Hematopoietic multipotent progenitor cell treated with erythropoietin and hydrocortisone succinate and interleukin-3 and kit ligand, for 4 days (in vitro differentiated cells): ENCODE results near the gene CRELD2.

Experiments used
- DNase-seq: peaks from one replicate; pipeline ENCODE4 v3.0.0-alpha.2; 2015

The CRELD2 gene

DNA sequence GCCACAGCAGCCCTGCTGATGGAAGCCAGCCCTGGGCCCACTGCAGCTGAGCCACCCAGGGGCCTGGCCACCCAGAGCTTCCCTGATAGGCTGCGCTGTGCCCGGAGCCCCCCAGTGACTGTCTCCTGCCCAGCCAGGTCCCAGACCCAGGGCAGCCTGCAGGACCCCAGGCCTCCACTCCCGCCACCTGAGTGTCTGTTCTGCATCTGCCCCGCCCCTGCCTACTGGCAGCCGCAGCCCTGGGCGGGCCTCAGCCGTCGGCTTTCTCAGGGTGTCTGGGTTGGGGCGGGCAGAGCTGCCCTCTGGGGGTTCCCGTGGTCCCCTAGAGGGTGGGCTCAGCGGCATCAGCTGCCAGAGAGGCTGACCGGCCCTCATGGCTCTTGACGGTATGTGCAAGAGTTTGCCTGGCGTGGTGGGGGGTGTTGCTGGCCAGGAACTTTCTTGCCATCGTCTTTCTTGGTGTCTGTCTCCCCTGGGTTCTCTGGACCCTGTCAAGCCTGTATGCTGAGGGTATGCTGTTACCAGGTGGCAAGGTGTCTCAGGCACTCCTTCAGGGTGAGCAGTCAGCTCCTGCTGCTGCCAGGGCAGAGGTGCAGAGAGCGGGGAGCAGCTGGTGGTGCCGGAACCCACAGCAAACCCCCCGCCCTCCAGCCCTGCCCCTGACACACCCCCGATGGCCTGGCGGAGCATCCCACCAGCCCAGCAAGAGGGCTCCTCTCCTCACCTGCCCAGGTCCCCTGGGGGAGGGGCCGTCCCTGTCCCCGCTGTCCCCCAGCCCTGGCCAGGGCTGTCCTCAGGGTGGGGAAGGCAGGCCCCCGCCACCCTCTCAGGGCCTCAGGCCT lies 29.9 kb downstream of the CRELD2 start:
- DNase-seq, result no peak

DNA sequence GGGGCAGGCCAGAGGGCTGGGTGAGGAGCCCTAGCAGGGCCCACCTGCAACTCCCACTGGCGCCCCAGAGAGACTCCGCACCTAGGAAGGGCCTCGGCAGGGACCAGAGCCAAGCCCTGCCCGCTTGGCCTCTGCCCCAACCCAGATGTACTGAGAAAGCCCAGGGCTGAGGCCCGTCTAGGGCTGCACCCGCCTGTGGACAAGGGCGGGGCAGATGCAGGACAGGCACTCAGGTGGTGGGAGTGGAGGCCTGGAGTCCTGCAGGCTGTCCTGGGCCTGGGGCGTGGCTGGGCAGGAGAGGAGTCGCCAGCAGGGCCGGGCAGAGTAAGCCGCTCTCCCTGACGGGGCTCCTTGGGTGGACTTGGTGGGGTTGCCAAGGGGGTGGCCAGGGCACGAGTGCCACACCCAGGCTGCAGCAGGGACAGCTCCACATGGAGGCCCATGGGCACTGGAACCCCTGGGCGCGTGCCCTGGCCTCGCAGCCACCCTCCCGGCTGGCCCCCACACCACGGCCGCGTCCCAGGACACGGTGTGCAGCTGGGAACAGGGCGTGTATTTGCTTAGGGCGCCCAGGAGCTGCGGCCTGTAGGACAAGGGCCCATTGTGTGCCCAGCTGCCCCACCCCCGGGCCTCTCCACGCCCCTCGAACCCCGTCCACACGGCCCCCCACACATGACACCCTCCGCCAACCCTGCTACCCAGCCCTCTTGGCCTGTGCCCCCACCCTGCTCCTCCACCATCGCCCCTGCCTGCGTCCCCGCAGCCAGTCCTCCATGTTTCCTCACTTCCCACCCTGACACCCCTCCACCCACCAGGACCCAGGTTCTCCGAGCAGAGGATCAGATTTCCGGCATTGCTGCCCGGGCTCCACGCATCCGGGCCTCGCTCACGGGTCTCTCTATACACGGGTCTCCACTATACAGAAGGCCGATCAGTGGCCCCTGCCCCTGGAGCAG lies 30.8 kb downstream of the CRELD2 start:
- no peak for DNase-seq

DNA sequence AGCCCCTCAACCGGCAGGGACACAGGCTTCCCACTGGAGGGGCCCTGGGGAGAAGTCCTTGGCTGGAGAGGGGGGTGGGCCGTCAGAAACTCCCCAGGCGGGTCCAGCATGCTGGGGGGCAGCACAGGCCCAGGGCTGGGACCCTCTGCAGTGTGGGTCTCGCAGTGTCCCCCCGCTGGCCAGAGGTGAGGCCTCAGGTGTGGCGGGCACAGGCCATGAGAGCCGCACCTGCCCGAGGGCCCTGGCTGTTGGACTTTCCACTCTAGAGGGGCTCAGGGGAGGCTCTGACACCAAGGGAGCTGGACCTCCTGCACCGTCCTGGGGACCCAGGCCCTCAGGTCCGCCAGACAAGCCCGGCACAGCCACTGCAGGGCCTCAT lies 31.5 kb downstream of the CRELD2 start:
- no peak for DNase-seq

DNA sequence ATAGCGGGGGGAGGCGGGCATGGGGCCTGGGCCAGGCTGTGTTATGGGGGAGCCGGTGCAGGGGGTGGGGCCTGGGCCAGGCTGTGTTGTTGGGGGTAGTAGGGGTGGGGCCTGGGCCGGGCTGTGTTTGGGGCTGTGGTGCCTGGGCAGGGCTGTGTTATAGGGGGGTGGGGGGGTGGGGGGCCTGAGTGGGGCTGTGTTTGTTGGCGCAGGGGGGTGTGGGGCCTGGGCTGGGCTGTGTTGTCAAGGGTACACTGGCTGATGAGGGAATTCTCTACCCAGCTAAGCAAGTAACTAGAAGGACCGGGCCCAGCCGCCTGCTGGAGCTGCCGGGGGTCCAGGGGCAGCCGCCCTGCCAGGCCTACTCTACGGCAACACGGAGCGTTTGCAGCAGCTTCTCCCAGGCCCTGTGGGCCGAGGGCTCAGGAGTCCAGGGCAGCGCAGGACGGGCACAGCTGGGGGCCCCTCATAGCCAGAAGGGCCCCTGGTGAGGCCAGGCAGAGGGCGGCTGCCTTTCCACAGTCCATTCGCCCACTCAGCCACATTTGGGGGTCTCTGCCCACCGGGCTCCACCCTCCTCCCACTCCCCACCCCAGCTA lies 32.1 kb downstream of the CRELD2 start:
- DNase-seq, result no peak

DNA sequence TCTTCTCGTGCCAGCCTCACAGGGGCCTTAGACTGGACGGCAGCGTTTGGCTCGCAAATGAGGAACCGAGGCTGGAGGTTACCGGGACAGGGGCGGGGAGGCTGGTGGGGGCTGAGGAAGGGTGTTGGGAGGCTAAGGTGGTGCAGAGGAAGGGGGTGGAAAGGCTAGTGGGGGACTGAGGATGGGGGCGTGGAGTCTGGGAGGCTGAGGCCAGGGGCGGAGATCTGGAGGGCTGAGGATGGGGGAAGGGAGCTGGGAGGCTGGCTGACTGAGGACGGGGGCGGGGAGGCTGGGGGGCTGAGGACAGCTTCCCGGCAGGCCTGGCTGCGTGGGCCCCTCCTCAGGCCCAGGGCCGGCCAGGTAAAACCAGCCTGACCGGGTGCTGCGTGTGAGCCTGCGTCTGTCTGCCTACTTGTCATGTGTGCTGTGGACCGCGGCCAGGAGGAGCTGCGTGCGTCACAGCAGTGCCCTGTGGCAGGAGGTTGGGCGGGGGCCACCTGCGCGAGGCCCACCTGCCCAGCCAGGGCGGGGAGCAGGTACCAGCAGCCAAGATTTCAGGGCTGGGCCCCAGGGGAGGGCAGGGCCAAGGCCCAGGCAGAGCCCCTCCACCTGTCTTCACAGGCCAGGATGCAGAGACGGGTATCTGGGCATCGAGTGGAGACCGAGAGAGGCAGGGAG lies 32.7 kb downstream of the CRELD2 start:
- DNase-seq, result no peak

DNA sequence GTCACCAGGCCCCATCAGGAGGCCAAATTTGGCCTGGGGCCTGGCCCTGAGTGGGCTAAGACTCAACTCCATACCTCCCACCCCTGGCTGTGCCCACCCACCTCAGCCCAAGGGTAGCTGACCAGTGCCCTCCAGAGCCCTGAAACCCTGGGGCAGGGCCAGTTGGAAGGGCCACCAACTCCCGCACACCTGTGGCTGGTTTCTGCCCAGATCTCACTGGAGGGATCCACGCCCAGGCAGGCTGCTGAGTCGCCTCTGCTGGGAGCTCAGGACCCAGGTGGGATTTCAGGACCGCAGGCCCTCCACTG lies 33.2 kb downstream of the CRELD2 start:
- DNase-seq, result no peak

DNA sequence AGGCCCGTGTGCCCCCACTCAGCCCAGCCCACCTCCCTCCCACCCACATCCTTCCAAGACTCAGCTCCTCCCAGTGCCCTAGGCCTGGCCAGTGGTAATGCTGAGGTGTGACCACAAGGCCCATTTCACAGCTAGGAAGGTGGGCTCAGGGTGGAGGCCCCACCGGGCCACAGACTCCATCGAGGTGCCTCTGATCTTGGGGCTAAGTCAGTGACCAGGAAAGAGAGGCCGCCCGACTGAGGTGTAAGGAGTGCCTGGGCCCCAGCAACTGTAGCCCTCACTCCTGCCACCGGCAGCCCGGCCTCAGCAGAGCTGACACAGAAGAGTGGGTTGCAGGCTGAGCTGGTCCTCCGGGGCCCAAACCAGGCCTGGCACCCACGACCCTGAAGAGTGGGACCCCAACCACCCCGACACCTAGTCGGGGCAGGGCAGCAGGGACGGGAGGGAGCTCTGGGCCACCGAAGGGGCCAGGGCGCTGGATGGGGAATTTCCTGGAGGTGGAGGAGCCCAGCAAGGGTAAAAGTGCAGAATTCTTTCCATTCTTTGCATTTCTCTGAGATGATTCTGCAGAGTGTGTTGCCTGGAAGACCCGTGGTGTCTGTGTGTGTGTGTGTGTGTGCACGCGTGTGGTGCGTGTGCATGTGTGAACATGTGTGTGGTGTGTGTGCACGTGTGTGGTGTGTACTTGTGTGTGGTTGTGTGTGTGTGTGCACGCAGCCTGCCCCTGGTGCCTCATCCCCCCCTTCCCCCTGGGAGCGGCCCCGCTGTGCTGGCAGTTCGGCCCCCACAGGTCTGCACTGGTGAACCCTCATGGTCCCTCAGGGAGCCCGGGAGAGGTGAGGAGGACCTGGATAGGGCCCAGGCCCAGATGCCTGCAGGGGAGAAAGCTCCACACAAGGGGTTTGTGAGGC lies 33.8 kb downstream of the CRELD2 start:
- DNase-seq, result no peak

DNA sequence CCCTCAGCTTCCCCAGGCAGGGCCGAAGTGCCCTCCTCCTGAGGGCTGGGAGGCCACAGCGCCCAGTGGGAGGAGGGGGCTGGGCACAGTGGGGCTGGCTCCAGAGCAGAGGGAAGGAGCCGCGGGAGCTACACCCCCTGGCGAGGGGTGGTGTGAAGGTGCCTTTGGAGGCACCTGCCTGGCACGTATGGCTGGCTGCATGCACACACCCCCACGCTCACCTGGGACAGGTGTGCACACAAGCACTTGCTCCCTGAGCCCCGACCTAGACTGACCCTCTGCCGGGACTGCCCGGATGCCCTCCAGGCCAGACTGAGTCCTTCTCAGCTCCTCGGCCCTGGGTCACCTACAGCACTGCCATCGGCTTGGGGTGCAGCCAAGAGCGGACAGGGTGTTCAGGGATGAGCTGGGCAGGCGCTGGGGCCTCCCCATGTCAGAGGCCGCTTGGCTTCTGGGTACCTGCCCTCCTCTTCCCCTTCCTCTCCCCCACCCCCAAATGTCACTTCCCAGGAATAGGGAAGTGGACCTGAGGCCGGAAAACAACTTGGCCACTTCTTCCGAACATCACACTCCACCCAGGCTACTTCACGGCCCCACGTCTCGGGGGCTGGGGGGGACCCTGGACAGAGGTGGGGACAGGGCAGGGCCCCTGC lies 34.7 kb downstream of the CRELD2 start:
- no peak for DNase-seq

DNA sequence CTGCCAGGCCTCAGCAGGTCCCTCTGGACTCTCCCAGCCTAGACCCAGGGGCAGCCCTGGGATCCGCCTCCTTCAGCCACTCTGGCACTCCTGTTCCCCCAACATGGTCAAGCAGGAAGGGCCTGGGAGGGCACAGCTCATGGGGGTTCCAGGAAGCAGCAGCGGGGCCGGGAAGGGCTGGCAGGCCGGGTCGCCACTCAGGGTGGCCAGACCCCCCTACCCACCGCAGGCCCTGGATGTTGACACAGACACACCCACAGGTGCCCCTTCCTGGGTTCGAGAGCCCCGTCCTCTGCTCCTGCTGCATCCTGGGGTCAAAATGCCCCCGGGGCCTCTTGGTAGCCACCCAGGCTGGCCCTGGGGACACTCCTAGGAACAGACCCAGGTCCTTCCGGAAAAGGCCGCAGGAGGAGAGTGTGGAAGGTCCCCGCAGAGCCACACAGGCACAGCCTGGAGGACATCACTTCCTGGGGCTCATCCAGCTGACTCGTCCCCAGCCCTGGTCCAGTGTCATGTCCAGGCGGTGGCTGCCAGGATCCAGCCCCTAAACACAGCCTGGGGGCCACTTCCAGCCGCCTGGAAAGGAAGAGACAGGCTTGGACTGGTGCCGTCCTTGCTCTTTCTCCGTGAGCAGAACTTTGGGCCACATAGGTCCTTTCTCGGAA lies 35.4 kb downstream of the CRELD2 start:
- no peak for DNase-seq

DNA sequence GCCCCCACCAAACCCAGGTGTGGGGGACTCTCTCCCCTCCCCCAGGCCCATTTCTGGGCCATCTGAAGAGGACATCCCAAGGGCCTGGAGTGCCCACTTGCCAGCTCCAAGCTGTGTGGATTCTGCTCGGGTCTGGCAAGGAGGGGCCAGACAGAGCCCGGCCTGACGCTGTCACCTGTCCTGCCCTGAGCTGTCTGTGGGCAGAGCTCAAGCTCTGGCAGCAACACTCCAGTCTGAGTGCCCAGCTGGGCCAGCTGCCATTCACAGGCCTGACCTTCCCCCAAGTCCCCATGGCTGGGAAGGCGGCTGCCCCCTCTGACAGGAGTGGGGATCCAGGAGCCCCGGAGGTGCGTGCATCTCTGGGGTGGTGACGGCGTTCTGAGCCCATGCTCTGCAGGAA lies 35.9 kb downstream of the CRELD2 start:
- no peak for DNase-seq

DNA sequence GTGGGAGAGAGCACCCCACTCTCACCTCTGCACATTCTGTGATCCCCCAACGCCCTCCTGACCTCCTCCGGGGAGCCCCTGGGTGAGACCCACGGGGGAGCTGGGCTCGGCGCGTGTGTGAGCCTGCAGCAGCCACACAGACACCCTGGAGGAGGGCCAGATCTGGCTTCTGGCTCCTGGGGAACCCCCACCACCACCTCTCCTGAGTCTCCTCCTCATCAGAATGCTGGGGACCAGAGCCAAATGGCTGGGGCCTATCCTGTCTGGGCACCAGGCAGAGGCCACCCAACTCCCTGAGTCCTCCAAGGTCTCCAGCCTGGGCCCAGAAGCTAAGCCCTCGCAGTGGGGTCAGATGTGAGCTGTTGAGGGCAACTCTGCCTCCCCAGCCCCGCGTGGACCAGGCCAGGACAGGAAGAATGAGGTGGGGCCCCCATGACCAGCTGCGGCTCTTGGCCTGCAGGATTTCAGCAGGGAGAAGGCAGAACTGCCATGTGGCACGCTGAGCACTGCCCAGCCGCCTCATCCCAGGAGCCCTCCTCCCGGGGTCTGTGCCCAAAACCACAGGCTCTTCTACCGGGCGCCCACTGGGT lies 36.7 kb downstream of the CRELD2 start:
- no peak for DNase-seq

DNA sequence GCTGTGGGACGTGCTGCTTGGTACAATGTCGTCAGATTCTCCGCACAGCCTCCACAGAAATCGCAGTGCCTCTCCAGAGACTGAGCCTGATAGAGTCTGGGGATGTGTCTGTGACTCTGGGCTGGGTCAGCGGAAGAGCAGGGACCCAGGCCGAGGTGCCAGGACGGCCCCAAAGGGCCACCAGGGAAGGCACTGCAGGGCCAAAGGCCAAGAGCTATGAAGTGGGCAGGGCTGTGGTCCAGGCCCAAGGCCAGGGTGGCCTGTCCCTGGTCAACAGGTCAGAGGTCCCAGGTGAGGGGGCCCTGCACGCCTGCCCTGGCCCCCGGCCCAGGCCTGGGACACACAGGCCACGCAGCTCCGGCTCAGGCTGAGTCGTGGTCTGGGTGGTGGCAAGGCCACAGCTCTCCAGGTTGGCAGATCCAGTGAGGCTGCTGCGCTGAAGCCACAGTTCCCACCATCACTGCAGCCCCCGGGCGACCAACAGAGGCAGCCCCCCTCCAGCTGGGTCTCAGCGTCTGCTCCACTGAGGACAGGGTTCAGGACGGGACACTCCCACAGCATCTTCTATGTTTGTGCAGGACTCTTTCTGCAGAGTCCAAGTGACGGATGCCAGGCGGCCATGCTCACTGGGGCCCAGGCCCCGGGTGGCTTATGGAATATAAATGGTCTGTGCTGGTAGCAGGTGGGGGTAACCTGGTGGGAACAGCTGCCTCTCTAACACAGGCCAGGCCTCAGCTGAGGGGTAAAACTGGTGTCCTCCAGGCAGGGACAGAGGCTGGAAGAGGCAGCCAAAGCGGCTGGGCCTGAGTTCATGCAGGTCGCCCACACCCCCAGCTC lies 37.4 kb downstream of the CRELD2 start:
- no peak for DNase-seq

DNA sequence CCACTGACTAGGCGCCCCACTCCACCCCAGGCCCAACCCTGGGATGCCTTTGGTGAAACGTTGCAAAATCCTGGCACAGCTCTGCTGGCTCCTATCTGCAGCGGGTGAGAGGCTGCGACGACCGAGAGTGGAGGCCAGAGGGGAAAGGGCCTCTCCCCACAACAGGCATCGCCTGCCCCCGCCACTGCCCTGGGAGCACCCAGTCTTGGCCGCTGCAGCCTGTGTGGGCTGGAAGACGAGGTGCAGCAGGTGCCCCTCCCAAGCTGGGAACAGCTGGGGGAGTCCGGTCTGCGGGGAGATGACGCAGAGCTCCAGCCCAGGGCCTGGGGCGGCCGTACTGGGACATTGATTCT lies 38.0 kb downstream of the CRELD2 start:
- no peak for DNase-seq

DNA sequence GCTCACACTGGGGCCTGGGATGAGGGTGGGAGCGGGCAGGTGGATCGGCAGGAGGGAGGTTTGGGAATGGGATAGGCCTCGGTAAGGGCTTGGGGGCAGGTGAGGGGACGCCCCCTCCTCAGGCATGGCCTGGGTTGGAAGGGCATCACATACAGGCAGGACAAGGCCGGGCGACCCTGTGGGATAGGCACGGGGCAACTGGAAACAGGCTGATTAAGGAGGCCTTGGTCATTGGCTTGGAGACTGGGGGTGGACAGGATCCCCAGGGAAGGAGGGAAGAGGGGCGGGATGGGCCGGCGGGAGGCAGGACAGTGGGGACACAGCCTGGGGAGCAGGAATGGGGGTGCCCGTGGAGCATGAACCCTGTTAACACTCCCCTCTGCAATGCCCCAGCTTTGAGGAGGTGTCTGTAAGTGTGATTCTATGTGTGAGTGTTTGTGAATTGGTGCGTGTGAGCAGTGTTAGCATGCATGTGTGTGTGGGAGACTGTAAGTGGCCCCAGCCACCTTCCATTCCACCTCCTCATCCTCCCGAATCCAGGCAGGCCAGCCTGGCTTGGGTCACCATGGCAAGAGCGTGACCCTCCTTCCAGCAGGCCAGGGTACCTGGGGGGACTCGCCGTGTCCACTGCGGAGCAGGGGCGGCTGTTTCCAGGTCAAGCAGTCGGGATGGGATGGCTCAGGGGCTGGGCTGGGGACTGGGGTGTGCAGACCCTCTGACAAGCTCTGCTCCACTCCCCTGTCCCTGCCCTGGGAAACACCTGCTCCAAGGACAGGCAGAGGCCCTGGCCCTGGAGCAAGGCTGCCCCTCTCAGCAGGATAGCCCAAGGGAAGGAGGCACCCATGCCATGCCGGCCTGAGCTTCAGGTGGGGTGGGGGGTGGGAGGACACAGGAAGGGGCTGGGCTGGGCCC lies 38.7 kb downstream of the CRELD2 start:
- no peak for DNase-seq

DNA sequence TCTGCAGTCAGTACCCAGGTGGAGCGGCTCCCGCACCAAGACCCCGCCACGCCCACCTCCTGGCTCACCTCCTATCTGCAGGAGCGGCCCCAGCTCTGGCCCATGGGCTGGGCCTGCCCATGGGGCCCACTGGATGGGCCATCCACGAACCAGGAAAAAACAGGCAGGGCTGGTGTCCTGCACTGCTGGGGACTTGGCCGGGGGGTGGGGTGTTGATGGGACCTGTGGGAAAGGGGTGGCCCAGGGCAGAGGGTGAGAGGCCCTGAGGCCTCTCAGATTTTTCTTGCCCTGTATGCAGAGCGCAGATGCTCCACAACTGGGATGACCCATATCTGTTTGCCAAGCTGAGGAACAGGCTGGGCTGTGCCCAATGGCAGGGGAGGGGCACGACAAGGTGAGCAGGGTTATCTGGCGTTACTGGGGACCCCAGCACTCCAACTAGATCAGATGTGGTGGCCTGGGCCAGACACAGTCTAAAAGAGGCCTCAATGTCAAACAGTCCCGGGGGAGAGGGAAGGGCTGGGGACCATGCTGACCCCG lies 39.5 kb downstream of the CRELD2 start:
- DNase-seq, result no peak

DNA sequence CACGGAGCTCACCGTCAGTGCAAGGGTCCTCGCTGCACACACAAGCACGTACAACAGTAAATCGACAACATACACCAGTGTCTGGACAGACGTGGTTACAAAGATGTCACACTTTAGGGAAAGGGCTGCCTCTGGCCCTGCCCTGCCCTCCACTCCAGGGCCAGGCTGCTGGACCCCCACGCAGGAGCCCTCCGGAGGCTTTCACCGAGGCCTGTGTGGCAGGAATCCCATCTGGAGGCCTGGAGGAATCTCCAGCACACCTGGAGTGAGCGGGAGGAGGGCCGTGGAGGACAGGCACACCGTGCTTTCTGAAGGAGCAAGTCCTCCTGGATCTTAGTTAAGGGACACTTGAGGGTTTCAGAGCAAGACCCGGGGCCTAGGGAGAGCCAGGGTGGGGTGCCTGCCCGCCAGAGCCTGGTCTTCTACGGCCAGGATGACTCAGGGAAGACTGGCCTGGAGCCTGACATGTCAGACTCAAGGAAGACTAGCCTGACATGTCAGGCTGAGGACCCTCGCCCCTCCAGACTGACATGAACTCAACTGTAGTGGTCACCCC lies 40.0 kb downstream of the CRELD2 start:
- DNase-seq, result no peak

DNA sequence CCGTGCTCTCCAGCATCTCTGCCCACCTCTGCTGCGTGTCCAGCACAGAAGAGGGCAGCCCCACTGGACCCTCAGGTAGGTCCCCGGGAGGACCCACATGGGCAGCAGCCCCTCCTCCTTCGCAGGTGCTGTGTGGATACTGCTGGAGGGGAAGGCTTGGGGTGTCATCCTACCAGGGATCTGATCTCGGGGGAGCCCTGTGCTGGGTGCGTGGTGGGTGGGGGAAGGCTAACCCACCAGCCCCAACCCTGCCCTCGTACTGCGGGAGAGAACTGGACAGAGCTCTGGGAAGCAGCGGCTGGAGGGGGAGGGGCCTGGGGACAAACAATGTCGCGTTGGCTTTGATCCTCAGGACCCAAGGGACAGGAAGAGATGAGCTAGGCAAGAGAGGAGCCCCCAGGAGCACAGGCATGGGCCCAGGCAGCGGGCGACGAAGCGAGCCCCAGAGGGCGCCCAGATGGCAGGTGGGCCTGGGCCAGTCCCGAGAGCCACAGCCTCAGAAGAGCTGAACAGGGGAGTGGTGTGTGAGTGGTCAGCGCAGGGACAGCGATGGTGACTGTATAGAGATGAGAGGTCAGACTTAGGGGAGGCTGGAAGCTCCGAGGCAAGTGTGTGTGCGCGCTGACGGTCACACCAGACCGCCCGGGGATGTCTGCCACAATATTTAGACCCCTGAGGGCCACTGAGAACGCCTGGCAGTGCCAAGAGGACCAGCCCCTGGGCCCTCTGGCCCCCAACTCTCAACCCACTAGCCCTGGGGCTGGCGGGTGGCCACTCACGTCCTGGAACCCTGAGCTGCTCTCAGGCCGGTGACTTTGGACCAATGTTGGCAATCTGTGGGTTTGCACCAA lies 40.7 kb downstream of the CRELD2 start:
- DNase-seq, result no peak
